Stimulated activated CD4-positive, alpha-beta T cell treated with anti-CD3 and anti-CD28 coated beads, Interleukin-1b, Interleukin-23, amount 100 ng/mL, for 24 hours (primary cell): ENCODE measurements around the gene UTF1.

ENCODE experiments used
- DNase-seq, 4 experiments: peaks; one replicate each; pipeline ENCODE4 v3.0.0-alpha.2; 2020; ENCODE audit warnings: low read depth in 4 of 4, low spot score in 1 of 4

UTF1 gene, protein sequence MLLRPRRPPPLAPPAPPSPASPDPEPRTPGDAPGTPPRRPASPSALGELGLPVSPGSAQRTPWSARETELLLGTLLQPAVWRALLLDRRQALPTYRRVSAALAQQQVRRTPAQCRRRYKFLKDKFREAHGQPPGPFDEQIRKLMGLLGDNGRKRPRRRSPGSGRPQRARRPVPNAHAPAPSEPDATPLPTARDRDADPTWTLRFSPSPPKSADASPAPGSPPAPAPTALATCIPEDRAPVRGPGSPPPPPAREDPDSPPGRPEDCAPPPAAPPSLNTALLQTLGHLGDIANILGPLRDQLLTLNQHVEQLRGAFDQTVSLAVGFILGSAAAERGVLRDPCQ

DNA sequence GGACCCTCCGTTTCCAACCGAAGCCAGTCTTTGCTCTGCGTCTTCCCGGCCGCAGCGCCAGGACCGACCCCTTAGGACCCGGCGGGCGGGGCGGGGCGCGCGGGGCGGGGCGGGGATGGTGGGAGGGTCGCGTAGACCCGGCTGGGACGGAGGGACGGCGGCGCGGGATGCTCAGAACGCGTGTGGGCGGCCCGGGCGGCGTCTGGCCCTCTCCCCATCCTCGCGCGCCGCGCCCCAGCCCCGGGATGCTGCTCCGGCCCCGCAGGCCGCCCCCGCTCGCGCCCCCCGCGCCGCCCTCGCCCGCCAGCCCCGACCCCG is at the start of gene UTF1:
Gene UTF1 (plus strand): TSS at position 174 of the 318 bp plus-strand sequence. CDS start 72 bp downstream, at position 246.
- no peak for DNase-seq

DNA sequence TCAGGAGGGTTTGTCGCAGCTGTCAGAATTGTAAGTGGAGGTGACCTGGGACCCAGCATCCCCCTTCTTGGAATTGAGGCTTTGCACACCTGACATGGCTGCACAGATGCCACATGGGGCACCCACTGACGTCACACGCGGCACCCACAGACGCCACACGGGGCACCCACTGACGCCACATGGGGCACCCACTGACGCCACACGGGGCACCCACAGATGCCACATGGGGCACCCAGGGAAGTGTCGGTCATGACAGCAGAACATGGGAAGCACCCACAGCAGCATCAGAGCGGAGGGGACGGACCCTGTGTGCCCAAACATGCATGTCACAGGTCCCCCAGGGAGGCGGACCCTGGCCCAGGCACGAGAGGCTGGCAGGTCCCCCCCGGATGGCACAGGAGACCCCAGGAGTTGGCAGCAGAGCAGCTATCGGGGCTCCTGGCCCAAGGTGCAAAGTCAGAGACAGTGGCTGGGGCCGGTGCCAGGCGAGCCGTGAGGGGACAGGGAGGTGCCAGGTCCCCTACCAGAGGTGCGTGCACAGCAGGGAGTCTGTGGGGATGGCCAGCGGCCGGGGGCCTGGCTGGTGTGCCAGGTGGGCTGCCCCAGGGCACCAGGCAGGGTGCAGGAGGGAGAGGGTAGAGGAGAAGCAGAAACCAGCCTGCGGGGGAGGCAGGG is 48.9 kb upstream of the UTF1 start:
- no peak for DNase-seq

DNA sequence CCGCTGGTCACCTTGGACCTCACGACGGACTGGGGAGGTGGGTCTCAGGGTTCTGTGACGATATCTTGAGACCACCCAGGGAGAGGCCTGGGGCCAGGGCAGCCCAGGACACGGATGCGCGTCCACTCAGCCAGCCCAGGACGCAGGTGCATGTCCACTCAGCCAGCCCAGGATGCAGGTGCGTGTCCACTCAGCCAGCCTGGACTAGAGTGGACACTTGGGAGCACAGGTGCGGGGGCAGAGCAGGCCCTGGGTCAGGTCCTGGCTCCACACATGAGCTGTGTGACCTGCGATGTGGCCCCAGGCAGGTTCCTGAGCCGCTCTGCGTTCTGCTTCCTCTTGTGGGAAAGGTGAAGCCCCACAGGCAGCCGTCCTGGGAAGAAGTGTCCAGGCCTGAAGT is 47.8 kb upstream of the UTF1 start:
- no peak for DNase-seq

DNA sequence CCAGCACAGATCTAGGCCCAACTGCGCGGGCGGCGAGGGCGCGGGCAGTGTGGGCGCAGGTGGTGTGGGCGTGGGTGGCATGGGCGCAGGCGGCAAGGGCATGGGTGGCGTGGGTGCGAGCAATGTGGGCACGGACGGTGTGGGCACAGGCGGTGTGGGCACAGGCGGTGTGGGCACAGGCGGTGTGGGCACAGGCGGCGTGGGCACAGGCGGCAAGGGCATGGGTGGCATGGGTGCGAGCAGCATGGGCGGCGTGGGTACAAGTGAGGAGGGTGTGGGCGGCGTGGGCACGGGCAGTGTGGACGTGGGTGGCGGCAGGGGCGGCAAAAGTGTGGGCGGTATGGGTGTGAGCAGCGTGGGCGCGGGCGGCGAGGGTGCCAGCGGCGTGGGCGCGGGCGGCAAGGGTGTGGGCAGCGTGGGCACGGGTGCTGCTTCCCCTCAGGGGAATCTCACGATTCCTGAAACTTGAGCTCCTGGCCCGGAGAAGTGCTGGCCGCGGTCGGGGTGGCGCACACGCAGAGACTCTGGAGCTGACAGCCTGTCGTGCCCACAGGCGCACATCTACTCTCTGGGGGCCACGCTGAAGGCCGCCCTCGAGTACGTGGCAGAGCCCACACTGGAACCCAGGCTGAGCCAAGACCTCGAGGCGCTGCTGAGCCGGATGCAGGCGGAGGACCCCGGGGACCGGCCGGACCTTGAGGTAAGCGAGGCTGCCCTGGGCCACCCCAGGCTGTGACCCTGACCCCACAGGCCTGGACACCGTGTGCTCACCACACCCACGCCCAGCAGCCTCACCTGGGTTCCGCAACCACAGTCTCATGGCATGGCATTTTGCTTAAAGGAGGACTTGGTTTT is 47.0 kb upstream of the UTF1 start:
- DNase-seq = no peak

DNA sequence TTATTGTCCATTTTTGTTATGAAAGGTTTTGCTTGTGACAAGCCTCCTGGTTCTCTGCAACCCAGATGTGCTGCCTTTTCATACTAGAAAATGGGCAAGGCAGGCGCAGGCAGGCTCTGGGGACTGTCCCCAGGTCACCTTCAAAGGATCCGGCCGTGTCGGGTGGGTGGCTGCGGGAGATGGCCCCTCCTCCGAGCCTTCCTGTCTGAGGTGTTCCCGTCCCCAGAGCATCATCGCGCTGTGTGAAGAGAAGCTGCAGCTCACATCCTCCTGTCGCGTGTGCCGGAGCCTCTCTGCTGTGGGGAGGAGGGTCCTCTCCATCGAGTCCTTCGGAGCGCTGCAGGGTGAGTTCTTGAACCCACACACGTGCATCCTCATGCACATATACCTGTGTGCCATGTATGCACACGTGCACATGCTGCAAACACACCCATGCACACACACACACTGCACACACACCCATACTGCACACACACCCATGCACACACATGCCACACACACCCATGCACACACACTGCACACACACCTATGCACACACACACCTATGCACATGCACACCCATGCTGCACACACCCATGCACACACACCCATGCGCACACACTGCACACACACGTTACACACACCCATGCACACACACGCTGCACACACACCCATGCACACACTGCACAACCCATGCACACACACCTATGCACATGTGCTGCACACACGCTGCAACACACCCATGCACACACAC is 46.2 kb upstream of the UTF1 start:
- no peak for DNase-seq

DNA sequence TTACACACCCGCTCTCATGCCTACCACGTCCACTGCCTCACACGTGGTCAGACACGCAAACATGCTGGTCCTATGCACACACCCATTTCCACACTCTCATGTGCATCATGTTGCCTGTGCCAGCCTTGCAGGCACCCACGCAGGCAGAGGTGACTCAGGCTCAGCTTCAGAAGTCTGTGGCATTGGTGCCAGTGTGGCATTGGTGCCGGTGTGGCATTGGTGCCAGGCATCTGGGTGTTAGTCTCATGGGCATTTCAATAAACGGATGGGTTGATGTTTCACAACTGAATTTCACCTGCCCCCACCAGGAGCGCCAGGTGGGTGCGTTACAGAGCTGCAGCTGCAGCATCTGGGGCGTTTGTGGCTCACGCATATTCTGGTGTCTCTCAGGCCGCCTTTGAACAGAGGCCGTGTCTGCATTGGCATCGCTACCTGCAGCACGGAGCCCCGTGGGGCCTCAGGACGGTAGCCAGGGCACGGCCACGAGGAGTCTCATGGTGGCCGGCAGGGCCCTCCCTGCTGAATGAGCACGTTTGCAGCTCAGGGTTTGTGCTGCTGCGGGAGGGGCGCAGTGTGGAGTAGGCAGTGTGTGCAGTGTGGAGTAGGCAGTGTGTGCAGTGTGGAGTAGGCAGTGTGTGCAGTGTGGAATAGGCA is 45.3 kb upstream of the UTF1 start:
- DNase-seq = no peak

DNA sequence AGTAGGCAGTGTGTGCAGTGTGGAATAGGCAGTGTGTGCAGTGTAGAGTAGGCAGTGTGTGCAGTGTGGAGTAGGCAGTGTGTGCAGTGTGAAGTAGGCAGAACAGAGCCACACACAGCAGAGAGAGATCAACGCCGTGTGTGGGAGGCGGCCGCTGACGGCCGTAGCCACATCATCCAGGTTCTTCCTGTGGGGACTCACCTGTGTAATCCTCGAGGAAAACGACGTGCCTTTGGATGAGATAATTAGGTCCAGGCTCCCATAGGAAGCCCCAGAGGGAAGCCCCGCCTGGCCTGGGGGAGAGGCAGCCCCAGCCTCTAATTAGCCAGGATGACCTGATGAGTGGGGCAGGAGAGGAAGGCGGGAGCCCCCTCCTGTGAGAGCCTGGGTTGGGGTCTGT is 44.6 kb upstream of the UTF1 start:
- no peak for DNase-seq

DNA sequence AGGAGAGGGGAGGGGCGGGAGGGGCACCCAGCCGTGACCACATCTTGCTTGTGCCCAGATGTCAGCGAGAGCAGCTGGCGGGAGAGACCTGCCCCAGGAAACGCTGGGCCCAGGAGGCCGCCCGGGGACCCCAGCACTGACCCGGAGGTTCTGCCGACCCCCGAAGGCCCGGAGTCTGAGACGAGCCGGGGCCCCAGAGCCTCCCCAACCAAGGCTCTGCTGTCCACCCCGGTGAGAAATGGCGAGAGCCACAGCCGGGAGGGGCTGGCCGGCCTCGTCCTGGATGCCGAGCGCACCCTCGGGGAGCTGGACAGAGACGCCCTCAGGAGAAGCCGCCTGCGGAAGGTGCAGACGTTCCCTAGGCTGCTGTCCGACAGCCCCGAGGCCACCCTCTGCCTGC is 44.1 kb upstream of the UTF1 start:
- DNase-seq = no peak

DNA sequence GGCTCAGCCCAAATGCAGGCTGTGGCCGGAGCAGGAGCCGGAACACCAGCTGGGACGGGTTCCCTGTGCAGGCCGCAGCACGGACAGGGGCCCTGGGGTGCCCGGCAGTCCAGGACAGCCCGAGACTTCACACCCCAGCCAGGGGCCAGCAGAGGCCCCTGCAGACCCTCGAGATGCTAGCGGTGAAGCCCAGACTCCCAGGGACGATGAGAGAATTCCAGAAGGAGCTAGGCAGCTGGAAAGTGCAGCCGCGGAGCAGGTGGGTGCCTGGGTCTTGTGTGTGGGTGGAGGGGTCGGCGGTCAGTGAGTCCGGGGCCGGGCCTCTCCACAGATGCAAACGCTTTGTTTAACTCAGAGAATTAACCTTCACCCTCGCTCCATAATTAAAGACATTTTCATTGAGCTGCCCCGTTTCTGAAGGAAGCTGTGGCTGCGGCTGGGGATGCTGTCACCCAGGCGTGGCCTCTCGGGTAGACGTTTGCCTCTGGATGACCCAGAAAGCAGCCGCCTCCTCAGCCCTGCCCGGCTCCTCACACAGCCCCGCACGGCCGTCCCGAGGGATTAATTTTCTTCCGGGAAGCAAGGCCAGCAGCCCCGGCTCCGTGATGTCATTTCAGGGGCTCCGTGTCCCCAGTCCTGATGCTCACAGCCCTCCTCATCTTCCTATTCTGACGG is 43.5 kb upstream of the UTF1 start:
- DNase-seq = no peak

DNA sequence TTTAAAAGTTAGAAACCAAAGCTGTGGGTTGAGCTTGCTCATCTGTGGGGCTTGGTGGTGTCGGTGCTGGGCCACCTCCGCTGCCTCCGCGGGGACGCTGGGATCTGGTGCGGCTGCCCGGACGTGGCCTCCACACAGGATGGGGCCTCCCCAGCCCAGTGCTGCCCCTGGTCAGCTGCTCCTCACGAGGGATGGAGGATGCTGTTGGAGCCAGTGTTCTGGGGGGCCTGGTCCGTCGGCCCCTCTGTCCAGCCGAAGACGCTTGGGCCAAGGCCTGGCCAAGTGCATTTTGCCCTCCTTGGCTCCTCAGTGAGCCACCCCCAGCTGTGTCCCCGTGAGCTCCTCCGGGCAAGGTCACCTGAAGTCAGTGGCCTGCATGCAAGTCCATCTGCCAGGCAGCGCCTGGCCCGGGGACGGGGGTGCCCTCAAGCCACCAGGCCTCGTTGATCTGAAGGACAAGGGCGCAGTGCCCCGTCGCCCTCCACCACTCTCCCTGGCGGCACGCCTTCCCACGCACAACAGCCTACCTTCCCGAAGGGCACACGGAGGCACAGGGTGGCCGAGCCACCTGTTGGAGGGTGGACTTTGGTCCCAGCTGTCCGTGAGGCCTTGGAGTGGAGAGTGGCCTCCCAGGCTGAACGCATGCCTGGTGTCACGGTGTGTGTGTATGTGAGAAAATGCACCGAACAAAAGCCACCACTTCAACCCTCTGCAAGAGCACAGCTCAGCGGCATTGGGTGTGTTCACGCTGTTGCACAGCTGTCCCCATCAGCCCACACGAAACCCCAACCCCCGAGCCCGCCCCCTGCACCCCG is 42.7 kb upstream of the UTF1 start:
- DNase-seq = no peak

DNA sequence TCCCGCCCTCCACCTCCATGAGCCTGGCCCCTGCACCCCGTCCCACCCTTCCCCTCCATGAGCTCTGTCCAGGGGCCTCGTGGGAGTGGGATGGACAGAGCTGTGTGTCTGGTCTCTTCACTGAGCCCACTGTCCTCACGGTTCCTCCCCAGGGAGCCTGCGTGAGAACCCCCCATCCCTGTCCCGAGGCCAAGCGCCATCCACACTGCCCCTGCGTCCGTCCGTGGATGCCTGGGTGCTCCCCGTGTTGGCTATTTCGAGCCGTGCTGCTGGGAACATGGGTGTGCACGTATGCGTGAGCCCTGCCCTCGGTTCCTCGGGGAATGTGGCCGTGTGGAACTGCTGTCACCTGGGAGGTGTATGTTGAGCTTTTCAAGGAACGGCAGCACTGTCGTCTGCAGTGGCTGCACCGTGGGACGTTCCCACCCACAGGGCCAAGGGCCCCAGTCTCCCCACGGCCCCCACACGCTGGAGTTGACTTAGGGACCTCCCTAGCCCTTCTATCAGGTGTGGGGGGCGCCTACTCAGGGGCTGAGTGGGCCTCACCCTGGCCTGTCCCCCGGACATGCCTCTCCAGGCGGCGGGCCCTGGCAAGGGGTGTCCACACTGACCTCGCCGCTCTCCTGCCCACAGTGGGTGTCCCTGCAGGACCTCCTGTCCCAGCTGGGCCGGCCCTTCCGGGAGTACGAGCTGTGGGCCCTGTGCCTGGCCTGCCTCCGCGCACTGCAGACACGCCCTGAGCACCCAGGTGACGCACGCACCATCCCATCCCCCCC is 41.9 kb upstream of the UTF1 start:
- no peak for DNase-seq

DNA sequence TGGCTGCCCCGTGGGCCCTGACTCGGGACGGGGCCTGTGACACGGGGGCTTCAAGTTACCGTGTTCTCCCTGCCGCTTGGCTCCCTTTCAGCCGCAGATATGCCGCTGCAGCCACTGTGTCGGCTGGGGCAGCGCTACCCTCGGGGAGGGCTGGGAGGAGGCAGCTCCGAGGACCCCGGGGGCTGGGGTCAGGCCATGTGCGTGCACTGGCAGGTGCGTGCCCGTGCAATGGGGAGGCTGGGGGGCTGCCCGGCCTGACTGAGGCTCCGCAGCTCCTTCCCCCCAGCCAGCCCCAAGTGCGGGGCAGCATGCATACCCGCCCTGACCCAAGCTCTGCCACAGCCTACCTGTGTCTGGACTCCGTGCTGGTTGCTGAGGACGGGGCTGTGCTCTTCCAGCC is 40.8 kb upstream of the UTF1 start:
- DNase-seq = no peak

DNA sequence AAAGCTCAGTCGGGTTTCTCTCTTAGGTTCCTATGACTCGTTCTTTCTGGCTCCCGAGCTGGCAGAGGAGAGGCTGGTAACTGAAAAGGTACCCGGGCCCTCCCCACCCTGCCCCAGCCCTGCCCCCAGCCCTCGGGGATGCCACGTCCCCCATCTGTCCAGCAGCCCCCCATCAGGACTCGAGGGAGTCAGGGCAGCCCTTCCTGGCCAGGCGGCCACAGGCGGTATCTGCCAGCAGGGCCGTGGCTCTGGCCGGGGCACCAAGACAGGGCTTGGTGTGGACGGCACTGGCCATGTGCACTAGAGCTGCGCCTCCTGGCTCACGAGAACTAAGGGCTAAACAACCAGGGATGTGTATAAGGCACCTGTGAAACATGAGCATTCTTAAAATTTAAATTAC is 40.3 kb upstream of the UTF1 start:
- no peak for DNase-seq

DNA sequence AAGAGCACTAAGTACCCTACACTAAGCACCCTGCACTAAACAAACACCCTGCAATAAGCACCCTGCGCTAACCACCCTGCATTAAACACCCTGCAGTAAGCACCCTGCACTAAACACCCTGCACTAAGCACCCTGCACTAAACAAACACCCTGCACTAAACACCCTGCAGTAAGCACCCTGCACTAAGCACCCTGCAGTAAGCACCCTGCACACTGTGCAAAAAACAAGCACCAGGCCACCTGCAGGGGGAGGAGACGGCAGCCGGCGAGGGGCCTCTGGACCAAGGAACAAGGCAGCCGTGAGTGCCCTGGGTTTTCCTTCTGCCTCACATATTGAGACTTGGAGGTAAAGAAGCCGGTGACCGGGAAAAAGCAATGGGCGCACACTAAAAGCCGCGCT is 39.8 kb upstream of the UTF1 start:
- no peak for DNase-seq

DNA sequence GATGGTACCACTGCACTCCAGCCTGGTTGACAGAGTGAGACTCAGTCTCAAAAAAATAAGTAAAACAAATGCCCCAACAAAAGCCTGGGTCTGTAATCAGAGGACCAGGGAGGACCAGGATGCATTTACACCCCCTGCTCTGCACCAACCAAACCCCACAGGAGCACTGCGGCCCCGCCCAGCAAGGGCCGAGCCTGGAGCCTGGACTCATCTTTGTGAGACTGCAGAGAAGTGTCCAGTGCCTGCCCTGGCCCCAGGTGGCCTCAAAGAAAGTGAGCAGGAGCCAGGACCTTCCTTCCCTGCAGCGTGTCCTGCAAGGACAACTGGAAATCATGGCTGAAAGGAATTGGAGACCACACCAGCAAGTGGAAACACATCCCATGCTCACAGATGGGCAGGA is 38.4 kb upstream of the UTF1 start:
- DNase-seq = no peak

DNA sequence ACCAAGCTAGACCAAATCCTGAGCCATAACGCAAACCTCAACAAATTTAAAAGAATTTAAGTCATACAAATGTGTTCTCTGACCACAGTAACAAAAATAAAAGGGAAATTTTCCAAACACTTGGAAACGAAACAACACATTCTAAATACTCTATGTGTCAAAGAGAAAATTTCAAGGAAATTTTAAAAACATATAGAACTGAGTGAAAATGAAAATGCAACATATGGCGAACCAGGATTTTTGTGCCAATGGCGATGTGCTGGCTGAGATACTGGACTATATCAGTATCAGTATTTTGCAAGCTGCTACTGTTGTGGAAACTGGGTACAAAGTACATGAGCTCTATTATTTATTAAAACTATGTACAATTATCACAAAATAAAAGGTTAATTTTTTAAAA is 35.9 kb upstream of the UTF1 start:
- DNase-seq = no peak

DNA sequence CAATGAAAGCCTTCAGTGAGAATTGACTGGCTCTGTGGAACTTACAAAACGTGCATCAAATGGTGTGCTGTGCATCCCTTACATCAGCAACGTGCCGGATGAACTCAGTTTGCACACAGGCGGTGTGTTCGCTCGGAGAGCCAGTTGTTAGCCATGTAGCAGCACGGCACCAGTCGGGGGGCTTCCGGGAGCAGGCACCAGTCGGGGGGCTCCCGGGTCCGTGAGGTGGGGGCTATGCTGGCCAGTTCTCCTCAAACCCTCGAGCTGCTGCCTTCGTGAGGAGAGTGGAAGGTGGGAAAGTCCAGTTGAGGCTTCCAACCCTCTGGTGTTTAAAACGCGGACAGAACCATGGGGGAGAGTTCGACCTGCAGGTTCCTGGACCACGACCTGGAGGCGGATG is 34.9 kb upstream of the UTF1 start:
- DNase-seq = no peak

DNA sequence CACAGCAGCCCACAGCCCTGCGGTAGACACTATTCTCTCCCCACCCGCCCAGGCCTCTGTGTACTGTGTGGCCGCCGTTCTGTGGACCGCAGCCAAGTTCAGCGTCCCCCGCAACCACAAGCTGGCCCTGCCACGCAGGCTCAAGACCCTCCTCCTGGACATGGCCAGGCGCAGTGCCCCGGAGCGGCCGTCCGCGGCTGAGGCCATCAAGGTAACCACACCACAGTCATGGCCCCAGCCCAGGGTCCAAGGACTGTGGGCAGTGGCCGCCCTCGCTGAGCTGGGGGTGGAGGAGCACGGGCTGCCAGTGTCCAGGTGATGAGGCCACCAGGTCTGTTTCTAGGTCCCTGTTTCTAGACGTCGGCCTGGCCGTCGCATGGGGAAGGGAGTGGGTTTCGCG is 34.4 kb upstream of the UTF1 start:
- DNase-seq = no peak
